HCT116 (cell line): ENCODE measurements around the gene GALNT16. TPM values are rescaled to one million over a fixed set of nuclear protein-coding genes. Genes with fewer than 3 reads are reported as not detected.

ENCODE experiments used
- ATAC-seq: fragments of 200-7000 bp; cut with Tn5 transposase; 2 replicates; pipeline ENCODE4 v1.9.1; 2020; ENCODE audit warnings: mild to moderate bottlenecking, moderate library complexity
- BruUV-seq: library from RNA; stranded (reverse); fragments of 400-500 nt; replicated peaks from 2 replicates; lab custom pipeline; 2021; lab: Mats Ljungman, UMichigan
- CTCF ChIA-PET: fragments of 300-600 bp; sonication (Branson Sonifier 250); formaldehyde crosslinking; loops from one replicate; lab custom pipeline; 2021; ENCODE audit warnings: antibody characterized with exemption; lab: Charles Lee
- POLR2A ChIA-PET: fragments of 300-600, 350-600 bp; sonication (Branson Sonifier 250); formaldehyde crosslinking; loops from one replicate; lab custom pipeline; 2021; ENCODE audit warnings: antibody characterized with exemption; lab: Charles Lee
- RAD21 ChIA-PET, 2 experiments: fragments of 300-600 bp; sonication (Branson Sonifier 250); formaldehyde crosslinking; loops; one replicate each; lab custom pipeline; 2023; ENCODE audit warnings: low total read pairs in 2 of 2; ENCODE audit not compliant: uncharacterized antibody in 2 of 2, unreplicated experiment in 2 of 2, low non-redundant PET in 1 of 2; lab: Charles Lee
- DNase-seq: peaks from one replicate; pipeline ENCODE4 v3.0.0-alpha.2; 2010; ENCODE audit warnings: low read depth, low spot score
- H2AFZ ChIP-seq: fragments of 200-600 bp; shearing (Covaris generic), sonication (generic); 2 replicates; pipeline ENCODE4 v1.6.1; 2017; ENCODE audit warnings: low read depth, mixed run types, mixed read lengths, antibody characterized with exemption, low read length; ENCODE audit not compliant: poor library complexity, severe bottlenecking
- H3K27ac ChIP-seq: 2 replicates; pipeline ENCODE4 v1.5.1; 2012; ENCODE audit warnings: low read depth, low read length
- H3K27me3 ChIP-seq: fragments of 200-600 bp; sonication (generic); 2 replicates; pipeline ENCODE4 v1.6.1; 2016; ENCODE audit warnings: mixed run types, low read length, mixed read lengths; ENCODE audit not compliant: insufficient read depth
- H3K36me3 ChIP-seq, 2 experiments: fragments of 200-500 bp in 1 of 2; fragments of 200-600 bp in 1 of 2; sonication (Bioruptor generic) in 1 of 2; sonication (generic) in 1 of 2; 2 replicates each; pipeline versions ENCODE4 v1.5.1 to v1.6.1; 2014 to 2016; ENCODE audit warnings: low read length in 2 of 2, inconsistent platforms in 1 of 2, mixed read lengths in 1 of 2, mixed run types in 1 of 2; ENCODE audit not compliant: insufficient read depth in 2 of 2, control insufficient read depth in 1 of 2
- H3K4me1 ChIP-seq, 2 experiments: fragments of 200-600 bp in 1 of 2; sonication (generic) in 1 of 2; 2 replicates each; pipeline versions ENCODE4 v1.5.1 to v1.6.1; 2012 to 2017; ENCODE audit warnings: low read length in 2 of 2, inconsistent platforms in 1 of 2, mild to moderate bottlenecking in 1 of 2, mixed read lengths in 1 of 2, mixed run types in 1 of 2, moderate library complexity in 1 of 2; ENCODE audit not compliant: insufficient read depth in 2 of 2, control insufficient read depth in 1 of 2
- H3K4me2 ChIP-seq: fragments of 200-600 bp; sonication (generic); 2 replicates; pipeline ENCODE4 v1.6.1; 2017; ENCODE audit warnings: mixed run types, low read length, mixed read lengths
- H3K4me3 ChIP-seq, 2 experiments: fragments of 200-600 bp in 1 of 2; sonication (generic) in 1 of 2; replicated peaks in 1 of 2; 2 replicates each; pipeline ENCODE4 v1.5.1; 2011 to 2016; ENCODE audit warnings: low read length in 2 of 2, control low read depth in 1 of 2, low read depth in 1 of 2, mild to moderate bottlenecking in 1 of 2, mixed read lengths in 1 of 2, mixed run types in 1 of 2
- H3K79me2 ChIP-seq: fragments of 200-600 bp; sonication (generic); 2 replicates; pipeline ENCODE4 v1.6.1; 2017; ENCODE audit warnings: mild to moderate bottlenecking, mixed run types, low read length, moderate library complexity, mixed read lengths; ENCODE audit not compliant: insufficient read depth
- H3K9ac ChIP-seq: fragments of 200-600 bp; sonication (generic); 2 replicates; pipeline ENCODE4 v1.6.1; 2016; ENCODE audit warnings: low read length, mixed read lengths
- H3K9me2 ChIP-seq: fragments of 200-600 bp; sonication (generic), shearing (Covaris generic); 2 replicates; pipeline ENCODE4 v1.6.1; 2017; ENCODE audit warnings: mixed run types, mild to moderate bottlenecking, moderate library complexity; ENCODE audit not compliant: insufficient read depth
- H3K9me3 ChIP-seq, 2 experiments: fragments of 200-500 bp in 1 of 2; fragments of 200-600 bp in 1 of 2; sonication (Bioruptor generic) in 1 of 2; sonication (generic) in 1 of 2; 2 replicates each; pipeline ENCODE4 v1.6.1; 2014 to 2017; ENCODE audit warnings: low read length in 2 of 2, mixed read lengths in 2 of 2, inconsistent platforms in 1 of 2, low read depth in 1 of 2, mild to moderate bottlenecking in 1 of 2, mixed run types in 1 of 2, moderate library complexity in 1 of 2; ENCODE audit not compliant: control insufficient read depth in 1 of 2, insufficient read depth in 1 of 2
- H4K20me1 ChIP-seq: fragments of 200-600 bp; sonication (generic), shearing (Covaris generic); 2 replicates; pipeline ENCODE4 v1.6.1; 2017; ENCODE audit warnings: mixed run types, mild to moderate bottlenecking, moderate library complexity; ENCODE audit not compliant: insufficient read depth
- CBX3 ChIP-seq: IDR thresholded peaks from 2 replicates; pipeline ENCODE4 v1.6.1; 2012; ENCODE audit warnings: low read depth
- EGR1 ChIP-seq: IDR thresholded peaks from 2 replicates; pipeline ENCODE4 v1.6.1; 2012; ENCODE audit warnings: low read depth
- ELF1 ChIP-seq: IDR thresholded peaks from 2 replicates; pipeline ENCODE4 v1.6.1; 2012; ENCODE audit warnings: low read depth, borderline replicate concordance
- EZH2 ChIP-seq: fragments of 200-600 bp; sonication (generic); IDR thresholded peaks from 2 replicates; pipeline ENCODE4 v1.6.1; 2017; ENCODE audit warnings: antibody characterized with exemption, mixed run types
- EZH2phosphoT487 ChIP-seq: fragments of 200-600 bp; IDR thresholded peaks from 2 replicates; pipeline ENCODE4 v1.6.1; 2018; ENCODE audit warnings: antibody characterized with exemption, borderline replicate concordance
- FOSL1 ChIP-seq: IDR thresholded peaks from 2 replicates; pipeline ENCODE4 v1.6.1; 2012; ENCODE audit warnings: low read depth
- POLR2A ChIP-seq: IDR thresholded peaks from 2 replicates; pipeline ENCODE4 v1.7.0; 2011; ENCODE audit warnings: borderline replicate concordance; ENCODE audit not compliant: insufficient read depth, insufficient read length; ENCODE audit errors: extremely low read depth
- SIN3A ChIP-seq: IDR thresholded peaks from 2 replicates; pipeline ENCODE4 v1.6.1; 2012; ENCODE audit warnings: low read depth
- SP1 ChIP-seq: IDR thresholded peaks from 2 replicates; pipeline ENCODE4 v1.6.1; 2012; ENCODE audit warnings: low read depth
- SRF ChIP-seq: IDR thresholded peaks from 2 replicates; pipeline ENCODE4 v1.6.1; 2012; ENCODE audit warnings: low read depth
- YY1 ChIP-seq: IDR thresholded peaks from 2 replicates; pipeline ENCODE4 v1.6.1; 2011; ENCODE audit warnings: low read length, low read depth, moderate library complexity, mild to moderate bottlenecking; ENCODE audit not compliant: insufficient replicate concordance; ENCODE audit errors: extremely low read depth
- ZFX ChIP-seq: fragments of 450-650 bp; IDR thresholded peaks from 2 replicates; pipeline ENCODE4 v1.6.1; 2017
- ZNF274 ChIP-seq: fragments of 200-500 bp; sonication (Bioruptor generic); IDR thresholded peaks from 2 replicates; pipeline ENCODE4 v1.6.1; 2014; ENCODE audit warnings: mild to moderate bottlenecking, low read depth, low read length, inconsistent platforms
- intact Hi-C: fragments of 100-400 bp; cut with micrococcal nuclease; formaldehyde crosslinking; loops from 2 replicates; pipeline ENCODE4 v1.10.0; 2022
- total RNA-seq: library from RNA; stranded (reverse); gene quantifications from one replicate; pipeline ENCODE4 v1.2.1, GENCODE V29; 2021; ENCODE audit not compliant: unreplicated experiment
- TF ChIP-seq, protein P1 (sequence below), 3 experiments: fragments of 200-600 bp in 1 of 3; sonication (generic) in 1 of 3; IDR thresholded peaks in 2 of 3; conservative IDR thresholded peaks in 1 of 3; 2 replicates each; pipeline ENCODE4 v1.5.1; 2012 to 2017; ENCODE audit warnings: low read depth in 2 of 3, low read length in 2 of 3, antibody characterized with exemption in 1 of 3, borderline replicate concordance in 1 of 3, control low read depth in 1 of 3, mild to moderate bottlenecking in 1 of 3, mixed read lengths in 1 of 3, mixed run types in 1 of 3, moderate library complexity in 1 of 3; ENCODE audit not compliant: insufficient read depth in 1 of 3
- TF ChIP-seq, protein P2 (sequence below): IDR thresholded peaks from 2 replicates; pipeline ENCODE4 v1.6.1; 2012
- TF ChIP-seq, protein P3 (sequence below): IDR thresholded peaks from 2 replicates; pipeline ENCODE4 v1.6.1; 2011; ENCODE audit warnings: mild to moderate bottlenecking, low read length, moderate library complexity; ENCODE audit not compliant: insufficient replicate concordance; ENCODE audit errors: extremely low read depth
- TF ChIP-seq, protein P4 (sequence below): IDR thresholded peaks from 2 replicates; pipeline ENCODE4 v1.6.1; 2012

The GALNT16 gene
- total RNA-seq, 1 experiment from 2014 or later = 0.32 TPM

DNA sequence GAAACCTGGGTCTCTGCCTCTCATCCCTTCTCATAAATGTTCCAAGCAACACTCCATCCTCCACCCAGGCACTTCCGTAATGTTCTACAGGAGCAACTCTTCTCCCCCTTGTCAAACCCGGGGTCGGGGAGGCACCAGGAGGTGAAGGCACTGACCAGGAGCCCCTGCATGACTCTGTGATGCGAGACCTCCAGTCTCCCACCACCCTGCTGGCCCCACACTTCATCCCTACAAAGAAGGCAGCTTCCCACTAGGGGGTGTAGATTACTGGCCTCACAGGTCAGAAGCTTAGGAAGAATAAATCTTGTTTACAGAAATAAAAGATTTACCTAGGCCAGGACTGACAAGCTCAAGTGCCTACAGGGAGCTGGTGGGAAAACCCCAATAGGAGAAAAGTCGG, 90.9 kb downstream of the GALNT16 start:
- H3K9me3 ChIP-seq = no peaks in the 10 kb centered on the region
- ChIA-PET RAD21 (no interaction called here), POLR2A (no interaction called here), CTCF (no interaction called here)
- H3K79me2 ChIP-seq = no peaks in the 10 kb centered on the region
- H3K27ac ChIP-seq = no peak overlapping the region
- H3K9me2 ChIP-seq = no peaks in the 10 kb centered on the region
- no peaks in the 10 kb centered on the region for H3K36me3 ChIP-seq
- no peaks in the 10 kb centered on the region for H3K4me1 ChIP-seq
- no peaks in the 10 kb centered on the region for H3K27me3 ChIP-seq
- ATAC-seq = no peak
- no peak for DNase-seq
- no peak overlapping the region for H3K4me2 ChIP-seq
- H4K20me1 ChIP-seq = no peaks in the 10 kb centered on the region
- H2AFZ ChIP-seq = no peak overlapping the region
- TF ChIP-seq POLR2A (no peak), FOSL1 (no peak), ZNF274 (no peak), EZH2phosphoT487 (no peak), EZH2 (no peak), EGR1 (no peak)
- TF ChIP-seq, protein P1, sequence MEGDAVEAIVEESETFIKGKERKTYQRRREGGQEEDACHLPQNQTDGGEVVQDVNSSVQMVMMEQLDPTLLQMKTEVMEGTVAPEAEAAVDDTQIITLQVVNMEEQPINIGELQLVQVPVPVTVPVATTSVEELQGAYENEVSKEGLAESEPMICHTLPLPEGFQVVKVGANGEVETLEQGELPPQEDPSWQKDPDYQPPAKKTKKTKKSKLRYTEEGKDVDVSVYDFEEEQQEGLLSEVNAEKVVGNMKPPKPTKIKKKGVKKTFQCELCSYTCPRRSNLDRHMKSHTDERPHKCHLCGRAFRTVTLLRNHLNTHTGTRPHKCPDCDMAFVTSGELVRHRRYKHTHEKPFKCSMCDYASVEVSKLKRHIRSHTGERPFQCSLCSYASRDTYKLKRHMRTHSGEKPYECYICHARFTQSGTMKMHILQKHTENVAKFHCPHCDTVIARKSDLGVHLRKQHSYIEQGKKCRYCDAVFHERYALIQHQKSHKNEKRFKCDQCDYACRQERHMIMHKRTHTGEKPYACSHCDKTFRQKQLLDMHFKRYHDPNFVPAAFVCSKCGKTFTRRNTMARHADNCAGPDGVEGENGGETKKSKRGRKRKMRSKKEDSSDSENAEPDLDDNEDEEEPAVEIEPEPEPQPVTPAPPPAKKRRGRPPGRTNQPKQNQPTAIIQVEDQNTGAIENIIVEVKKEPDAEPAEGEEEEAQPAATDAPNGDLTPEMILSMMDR (IDR thresholded peaks at IDR 0.05 in 2 of 3, conservative IDR thresholded peaks at IDR 0.05 in 1 of 3; ENCODE audit: borderline replicate concordance in 1 of 3, insufficient read depth in 1 of 3, low read depth in 2 of 3, low read length in 2 of 3) = 0 out of 6 replicates have a peak, but pooled peaks of 2 of the 3 experiments have one; percentile 3 to 8
- no TSS peak for BruUV-seq
- intact Hi-C loops = no loop called here
- no peak overlapping the region for H3K4me3 ChIP-seq
- no peak overlapping the region for H3K9ac ChIP-seq

DNA sequence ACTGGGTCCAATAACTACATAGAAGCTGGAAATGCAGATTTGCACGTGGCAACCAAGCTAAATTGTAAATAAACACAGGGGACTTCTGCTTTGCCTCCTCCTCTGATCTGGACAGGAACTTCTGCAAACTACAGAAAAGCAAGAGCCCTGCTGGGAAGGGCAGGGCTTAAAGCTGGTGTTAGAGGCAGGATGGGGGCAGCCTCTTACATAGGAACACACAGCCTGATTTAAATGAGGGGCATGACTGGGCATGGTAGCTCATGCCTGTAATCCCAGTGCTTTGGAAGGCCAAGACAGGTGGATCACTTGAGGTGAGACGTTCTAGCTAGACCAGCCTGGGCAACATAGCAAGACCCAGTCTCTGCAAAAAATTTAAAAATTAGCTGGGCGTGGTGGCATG, 91.4 kb downstream of the GALNT16 start:
- no peak for TF ChIP-seq EGR1
- TF ChIP-seq, protein P2, sequence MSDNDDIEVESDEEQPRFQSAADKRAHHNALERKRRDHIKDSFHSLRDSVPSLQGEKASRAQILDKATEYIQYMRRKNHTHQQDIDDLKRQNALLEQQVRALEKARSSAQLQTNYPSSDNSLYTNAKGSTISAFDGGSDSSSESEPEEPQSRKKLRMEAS = no peak
- no peak for TF ChIP-seq CBX3
- TF ChIP-seq SRF = no peak
- no peak for TF ChIP-seq SP1
- TF ChIP-seq YY1 = no peak
- TF ChIP-seq, protein P3, sequence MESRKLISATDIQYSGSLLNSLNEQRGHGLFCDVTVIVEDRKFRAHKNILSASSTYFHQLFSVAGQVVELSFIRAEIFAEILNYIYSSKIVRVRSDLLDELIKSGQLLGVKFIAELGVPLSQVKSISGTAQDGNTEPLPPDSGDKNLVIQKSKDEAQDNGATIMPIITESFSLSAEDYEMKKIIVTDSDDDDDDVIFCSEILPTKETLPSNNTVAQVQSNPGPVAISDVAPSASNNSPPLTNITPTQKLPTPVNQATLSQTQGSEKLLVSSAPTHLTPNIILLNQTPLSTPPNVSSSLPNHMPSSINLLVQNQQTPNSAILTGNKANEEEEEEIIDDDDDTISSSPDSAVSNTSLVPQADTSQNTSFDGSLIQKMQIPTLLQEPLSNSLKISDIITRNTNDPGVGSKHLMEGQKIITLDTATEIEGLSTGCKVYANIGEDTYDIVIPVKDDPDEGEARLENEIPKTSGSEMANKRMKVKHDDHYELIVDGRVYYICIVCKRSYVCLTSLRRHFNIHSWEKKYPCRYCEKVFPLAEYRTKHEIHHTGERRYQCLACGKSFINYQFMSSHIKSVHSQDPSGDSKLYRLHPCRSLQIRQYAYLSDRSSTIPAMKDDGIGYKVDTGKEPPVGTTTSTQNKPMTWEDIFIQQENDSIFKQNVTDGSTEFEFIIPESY = no peak
- no peak for TF ChIP-seq ZNF274
- no peak for TF ChIP-seq ZFX
- no peak for TF ChIP-seq POLR2A
- TF ChIP-seq, protein P4, sequence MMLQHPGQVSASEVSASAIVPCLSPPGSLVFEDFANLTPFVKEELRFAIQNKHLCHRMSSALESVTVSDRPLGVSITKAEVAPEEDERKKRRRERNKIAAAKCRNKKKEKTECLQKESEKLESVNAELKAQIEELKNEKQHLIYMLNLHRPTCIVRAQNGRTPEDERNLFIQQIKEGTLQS = no peak
- no peak for TF ChIP-seq SIN3A
- no peak for TF ChIP-seq ELF1
- TF ChIP-seq, all 23 proteins: peak for 0
- H3K4me2 ChIP-seq = no peak overlapping the region
- H3K4me1 ChIP-seq = no peaks in the 10 kb centered on the region
- ChIA-PET POLR2A (no interaction called here), RAD21 (no interaction called here), CTCF (no interaction called here)
- no peak overlapping the region for H3K4me3 ChIP-seq
- DNase-seq (no peak), ATAC-seq (no peak)
- no peaks in the 10 kb centered on the region for H3K79me2 ChIP-seq
- no peaks in the 10 kb centered on the region for H3K9me2 ChIP-seq
- H4K20me1 ChIP-seq = no peaks in the 10 kb centered on the region
- no peak overlapping the region for H2AFZ ChIP-seq
- H3K9me3 ChIP-seq = no peaks in the 10 kb centered on the region
- no peaks in the 10 kb centered on the region for H3K27me3 ChIP-seq
- intact Hi-C loops = no loop called here
- no TSS peak for BruUV-seq
- H3K27ac ChIP-seq = no peak overlapping the region
- H3K9ac ChIP-seq = no peak overlapping the region
- H3K36me3 ChIP-seq = no peaks in the 10 kb centered on the region
